ENCODE data around the gene HADHB.
"Not testable (repeated sequence)": the region's sequence is repeated elsewhere in the genome, so short reads cannot be mapped to it uniquely, and the experiment has no call there.

Gene HADHB

GRCh38 chr2:26313446-26313845, 68.7 kb downstream of the HADHB start:
- no peaks in the 10 kb centered on the region for H3K36me3 ChIP-seq (ENCODE audit: control insufficient read depth in 4 of 4, insufficient read depth in 4 of 4, low read length in 3 of 4)
- CTCF ChIA-PET: interaction anchor here (0.8 to 1.5 kb wide), 3 partner anchors 12 to 79 kb away, joined by 3 to 5 read pairs (median 4); no protein-coding TSS in a partner anchor
- H3K4me3 ChIP-seq (ENCODE audit: control insufficient read depth in 1 of 7, extremely low read depth in 1 of 7, insufficient read depth in 4 of 7, low read depth in 2 of 7, low read length in 6 of 7): no peak overlapping the region
- no peak overlapping the region for H3K27ac ChIP-seq (ENCODE audit: insufficient read depth in 1 of 2, low read depth in 1 of 2, low read length in 2 of 2, poor library complexity in 1 of 2, severe bottlenecking in 2 of 2)
- POLR2A ChIA-PET: no interaction called here
- WGBS (ENCODE audit: insufficient coverage): 88% methylated on average over 10 of the region's 12 CpGs
- H3K27me3 ChIP-seq (replicated peaks in 2 of 5; ENCODE audit: control insufficient read depth in 4 of 5, insufficient read depth in 5 of 5, low read length in 4 of 5): no peaks in the 10 kb centered on the region
- no peaks in the 10 kb centered on the region for H3K4me1 ChIP-seq (ENCODE audit: control extremely low read depth in 1 of 4, control insufficient read depth in 4 of 4, insufficient read depth in 4 of 4, low read length in 3 of 4)
- no peak for DNase-seq
- no peaks in the 10 kb centered on the region for H3K9me3 ChIP-seq (ENCODE audit: control extremely low read depth in 1 of 5, control insufficient read depth in 4 of 5, insufficient read depth in 2 of 5, low read depth in 1 of 5, low read length in 4 of 5)

- 95% methylated on average over 6 of the region's 8 CpGs for WGBS (ENCODE audit: insufficient coverage)
Measured at GRCh38 chr2:26314243-26314642, 69.5 kb downstream of the HADHB start.

GRCh38 chr2:26316041-26316440, 71.3 kb downstream of the HADHB start:
- Histone ChIP-seq H3K36me3 (ENCODE audit: control insufficient read depth in 4 of 4, insufficient read depth in 4 of 4, low read length in 3 of 4) (no peaks in the 10 kb centered on the region), H3K27ac (ENCODE audit: insufficient read depth in 1 of 2, low read depth in 1 of 2, low read length in 2 of 2, poor library complexity in 1 of 2, severe bottlenecking in 2 of 2) (no peak overlapping the region), H3K9me3 (ENCODE audit: control extremely low read depth in 1 of 5, control insufficient read depth in 4 of 5, insufficient read depth in 2 of 5, low read depth in 1 of 5, low read length in 4 of 5) (no peaks in the 10 kb centered on the region), H3K4me1 (ENCODE audit: control extremely low read depth in 1 of 4, control insufficient read depth in 4 of 4, insufficient read depth in 4 of 4, low read length in 3 of 4) (no peaks in the 10 kb centered on the region), H3K4me3 (ENCODE audit: control insufficient read depth in 1 of 7, extremely low read depth in 1 of 7, insufficient read depth in 4 of 7, low read depth in 2 of 7, low read length in 6 of 7) (no peak overlapping the region), H3K27me3 (replicated peaks in 2 of 5; ENCODE audit: control insufficient read depth in 4 of 5, insufficient read depth in 5 of 5, low read length in 4 of 5) (no peaks in the 10 kb centered on the region)
- CTCF ChIA-PET: interaction anchor here (1.0 to 4.5 kb wide), 6 partner anchors 11 to 262 kb away, joined by 3 to 23 read pairs (median 4); no protein-coding TSS in a partner anchor
- DNase-seq: peak in 2 of 3 donors; percentile 31 to 39
- 92% methylated on average over 2 of the region's 2 CpGs for whole genome bisulfite sequencing (ENCODE audit: insufficient coverage)
- POLR2A ChIA-PET: interaction anchor here (1.6 kb wide), 1 partner anchor 30 kb away, joined by 5 read pairs; the partner anchor contains the start of gene SELENOI

More at GRCh38 chr2:26314243-26314642, 69.5 kb downstream of the HADHB start:
- Histone ChIP-seq H3K27ac (ENCODE audit: insufficient read depth in 1 of 2, low read depth in 1 of 2, low read length in 2 of 2, poor library complexity in 1 of 2, severe bottlenecking in 2 of 2) (no peak overlapping the region), H3K27me3 (replicated peaks in 2 of 5; ENCODE audit: control insufficient read depth in 4 of 5, insufficient read depth in 5 of 5, low read length in 4 of 5) (no peaks in the 10 kb centered on the region), H3K4me3 (ENCODE audit: control insufficient read depth in 1 of 7, extremely low read depth in 1 of 7, insufficient read depth in 4 of 7, low read depth in 2 of 7, low read length in 6 of 7) (no peak overlapping the region), H3K4me1 (ENCODE audit: control extremely low read depth in 1 of 4, control insufficient read depth in 4 of 4, insufficient read depth in 4 of 4, low read length in 3 of 4) (no peaks in the 10 kb centered on the region), H3K36me3 (ENCODE audit: control insufficient read depth in 4 of 4, insufficient read depth in 4 of 4, low read length in 3 of 4) (no peaks in the 10 kb centered on the region), H3K9me3 (ENCODE audit: control extremely low read depth in 1 of 5, control insufficient read depth in 4 of 5, insufficient read depth in 2 of 5, low read depth in 1 of 5, low read length in 4 of 5) (no peaks in the 10 kb centered on the region)
- POLR2A ChIA-PET: no interaction called here
- DNase-seq: no peak
- CTCF ChIA-PET: interaction anchor here (0.8 to 1.5 kb wide), 3 partner anchors 11 to 80 kb away, joined by 3 to 5 read pairs (median 4); no protein-coding TSS in a partner anchor

- POLR2A ChIA-PET: no interaction called here
Measured at GRCh38 chr2:26316845-26317244, 72.1 kb downstream of the HADHB start.

GRCh38 chr2:26317377-26318105, 72.8 kb downstream of the HADHB start:
- H3K4me3 ChIP-seq (ENCODE audit: control insufficient read depth in 1 of 7, extremely low read depth in 1 of 7, insufficient read depth in 4 of 7, low read depth in 2 of 7, low read length in 6 of 7): no peak overlapping the region
- H3K27me3 ChIP-seq (replicated peaks in 2 of 5; ENCODE audit: control insufficient read depth in 4 of 5, insufficient read depth in 5 of 5, low read length in 4 of 5): no peaks in the 10 kb centered on the region
- WGBS (ENCODE audit: insufficient coverage): 94% methylated on average over 5 of the region's 8 CpGs
- ChIA-PET CTCF (interaction anchor here (0.9 to 4.5 kb wide), 5 partner anchors 10 to 79 kb away, joined by 3 to 23 read pairs (median 4); no protein-coding TSS in a partner anchor), POLR2A (no interaction called here)
- H3K36me3 ChIP-seq (ENCODE audit: control insufficient read depth in 4 of 4, insufficient read depth in 4 of 4, low read length in 3 of 4): no peaks in the 10 kb centered on the region
- H3K9me3 ChIP-seq (ENCODE audit: control extremely low read depth in 1 of 5, control insufficient read depth in 4 of 5, insufficient read depth in 2 of 5, low read depth in 1 of 5, low read length in 4 of 5): no peaks in the 10 kb centered on the region
- H3K27ac ChIP-seq (ENCODE audit: insufficient read depth in 1 of 2, low read depth in 1 of 2, low read length in 2 of 2, poor library complexity in 1 of 2, severe bottlenecking in 2 of 2): no peak overlapping the region
- no peaks in the 10 kb centered on the region for H3K4me1 ChIP-seq (ENCODE audit: control extremely low read depth in 1 of 4, control insufficient read depth in 4 of 4, insufficient read depth in 4 of 4, low read length in 3 of 4)
- no peak for DNase-seq

More at GRCh38 chr2:26316845-26317244, 72.1 kb downstream of the HADHB start:
- Histone ChIP-seq H3K36me3 (ENCODE audit: control insufficient read depth in 4 of 4, insufficient read depth in 4 of 4, low read length in 3 of 4) (no peaks in the 10 kb centered on the region), H3K4me1 (ENCODE audit: control extremely low read depth in 1 of 4, control insufficient read depth in 4 of 4, insufficient read depth in 4 of 4, low read length in 3 of 4) (no peaks in the 10 kb centered on the region), H3K4me3 (ENCODE audit: control insufficient read depth in 1 of 7, extremely low read depth in 1 of 7, insufficient read depth in 4 of 7, low read depth in 2 of 7, low read length in 6 of 7) (no peak overlapping the region), H3K27ac (ENCODE audit: insufficient read depth in 1 of 2, low read depth in 1 of 2, low read length in 2 of 2, poor library complexity in 1 of 2, severe bottlenecking in 2 of 2) (no peak overlapping the region), H3K27me3 (replicated peaks in 2 of 5; ENCODE audit: control insufficient read depth in 4 of 5, insufficient read depth in 5 of 5, low read length in 4 of 5) (no peaks in the 10 kb centered on the region), H3K9me3 (ENCODE audit: control extremely low read depth in 1 of 5, control insufficient read depth in 4 of 5, insufficient read depth in 2 of 5, low read depth in 1 of 5, low read length in 4 of 5) (no peaks in the 10 kb centered on the region)
- no peak for DNase-seq
- WGBS (ENCODE audit: insufficient coverage): 94% methylated on average over 6 of the region's 6 CpGs
- CTCF ChIA-PET: interaction anchor here (0.9 to 4.5 kb wide), 6 partner anchors 10 to 261 kb away, joined by 3 to 23 read pairs (median 4); no protein-coding TSS in a partner anchor

GRCh38 chr2:26318950-26319349, 74.2 kb downstream of the HADHB start:
- no peaks in the 10 kb centered on the region for H3K9me3 ChIP-seq (ENCODE audit: control extremely low read depth in 1 of 5, control insufficient read depth in 4 of 5, insufficient read depth in 2 of 5, low read depth in 1 of 5, low read length in 4 of 5)
- no peak for DNase-seq
- no peaks in the 10 kb centered on the region for H3K4me1 ChIP-seq (ENCODE audit: control extremely low read depth in 1 of 4, control insufficient read depth in 4 of 4, insufficient read depth in 4 of 4, low read length in 3 of 4)
- ChIA-PET CTCF (interaction anchor here (1.1 to 4.5 kb wide), 2 partner anchors 11 to 15 kb away, joined by 3 to 23 read pairs; no protein-coding TSS in a partner anchor), POLR2A (interaction anchor here (0.6 kb wide), 1 partner anchor 34 kb away, joined by 7 read pairs; no protein-coding TSS in a partner anchor)
- WGBS (ENCODE audit: insufficient coverage): 95% methylated on average over 6 of the region's 6 CpGs
- no peaks in the 10 kb centered on the region for H3K27me3 ChIP-seq (replicated peaks in 2 of 5; ENCODE audit: control insufficient read depth in 4 of 5, insufficient read depth in 5 of 5, low read length in 4 of 5)
- no peak overlapping the region for H3K4me3 ChIP-seq (ENCODE audit: control insufficient read depth in 1 of 7, extremely low read depth in 1 of 7, insufficient read depth in 4 of 7, low read depth in 2 of 7, low read length in 6 of 7)
- H3K27ac ChIP-seq (ENCODE audit: insufficient read depth in 1 of 2, low read depth in 1 of 2, low read length in 2 of 2, poor library complexity in 1 of 2, severe bottlenecking in 2 of 2): no peak overlapping the region
- H3K36me3 ChIP-seq (ENCODE audit: control insufficient read depth in 4 of 4, insufficient read depth in 4 of 4, low read length in 3 of 4): no peaks in the 10 kb centered on the region

- DNase-seq; POLR2A ChIA-PET; CTCF ChIA-PET; H3K9me3 ChIP-seq (ENCODE audit: control extremely low read depth in 1 of 5, control insufficient read depth in 4 of 5, insufficient read depth in 2 of 5, low read depth in 1 of 5, low read length in 4 of 5); H3K4me3 ChIP-seq (ENCODE audit: control insufficient read depth in 1 of 7, extremely low read depth in 1 of 7, insufficient read depth in 4 of 7, low read depth in 2 of 7, low read length in 6 of 7); H3K27me3 ChIP-seq (replicated peaks in 2 of 5; ENCODE audit: control insufficient read depth in 4 of 5, insufficient read depth in 5 of 5, low read length in 4 of 5); H3K27ac ChIP-seq (ENCODE audit: insufficient read depth in 1 of 2, low read depth in 1 of 2, low read length in 2 of 2, poor library complexity in 1 of 2, severe bottlenecking in 2 of 2); H3K36me3 ChIP-seq (ENCODE audit: control insufficient read depth in 4 of 4, insufficient read depth in 4 of 4, low read length in 3 of 4): not testable (repeated sequence)
- H3K4me1 ChIP-seq (ENCODE audit: control extremely low read depth in 1 of 4, control insufficient read depth in 4 of 4, insufficient read depth in 4 of 4, low read length in 3 of 4): peaks cover 0 to 24% (median 2%) of the 10 kb centered on the region in 4 experiments
Measured at GRCh38 chr2:26324479-26324878, 79.7 kb downstream of the HADHB start.
